ENCODE data around the gene ITGAE.
"Not testable (repeated sequence)": the region's sequence is repeated elsewhere in the genome, so short reads cannot be mapped to it uniquely, and the experiment has no call there.

Gene ITGAE

GRCh38 chr17:3800362-3801271 lies at the start of gene ITGAE:
ITGAE (minus strand) TSS chr17:3801188; CDS start chr17:3801144, 44 bp downstream.
- peak; percentile 30 for DNase-seq

- DNase-seq, result no peak
Measured at GRCh38 chr17:3848229-3848835, 47.3 kb upstream of the ITGAE start.

- DNase-seq, result no peak
Measured at GRCh38 chr17:3847165-3847670, 46.2 kb upstream of the ITGAE start.

GRCh38 chr17:3846437-3847164 lies 45.6 kb upstream of the ITGAE start:
- no peak for DNase-seq

GRCh38 chr17:3845621-3846436 lies 44.8 kb upstream of the ITGAE start, which contains the start of gene NCBP3:
NCBP3 (minus strand) TSS chr17:3846246; CDS start chr17:3846223, 23 bp downstream.
- peak; percentile 91 for DNase-seq

GRCh38 chr17:3845291-3845620 lies 44.3 kb upstream of the ITGAE start:
- peak; percentile 37 for DNase-seq

GRCh38 chr17:3844556-3844955 lies 43.6 kb upstream of the ITGAE start:
- DNase-seq, result not testable (repeated sequence)

- peak; percentile 42 for DNase-seq
Measured at GRCh38 chr17:3843935-3844516, 43.0 kb upstream of the ITGAE start.

- no peak for DNase-seq
Measured at GRCh38 chr17:3838206-3838605, 37.2 kb upstream of the ITGAE start.

GRCh38 chr17:3836551-3836950 lies 35.6 kb upstream of the ITGAE start:
- no peak for DNase-seq

GRCh38 chr17:3835410-3836229 lies 34.6 kb upstream of the ITGAE start:
- DNase-seq, result no peak

- no peak for DNase-seq
Measured at GRCh38 chr17:3834811-3835210, 33.8 kb upstream of the ITGAE start.

- DNase-seq, result no peak
Measured at GRCh38 chr17:3828852-3829232, 27.9 kb upstream of the ITGAE start.

- no peak for DNase-seq
Measured at GRCh38 chr17:3828151-3828851, 27.3 kb upstream of the ITGAE start.

- DNase-seq, result peak; percentile 77
Measured at GRCh38 chr17:3827124-3827773, 26.3 kb upstream of the ITGAE start.

- no peak for DNase-seq
Measured at GRCh38 chr17:3826191-3826590, 25.2 kb upstream of the ITGAE start.

- no peak for DNase-seq
Measured at GRCh38 chr17:3821101-3821500, 20.1 kb upstream of the ITGAE start.

GRCh38 chr17:3818786-3819185 lies 17.8 kb upstream of the ITGAE start:
- no peak for DNase-seq

GRCh38 chr17:3817851-3818605 lies 17.0 kb upstream of the ITGAE start:
- no peak for DNase-seq
